BLaER1 treated with 17β-estradiol and CSF1 and Interleukin-3, amounts not matched to agents 10 nM and 100 nM (cell line): ENCODE results near the gene FHOD1.

Experiments used
- H3K27ac ChIP-seq, 11 experiments: shearing (Covaris generic); formaldehyde crosslinking; 2 replicates each; pipeline ENCODE4 v1.8.1; 2022
- H3K27me3 ChIP-seq, 11 experiments: shearing (Covaris generic); formaldehyde crosslinking; 2 replicates each; pipeline ENCODE4 v1.8.1; 2022
- H3K36me3 ChIP-seq, 11 experiments: shearing (Covaris generic); formaldehyde crosslinking; 2 replicates each; pipeline ENCODE4 v1.8.1; 2022
- H3K4me1 ChIP-seq, 10 experiments: shearing (Covaris generic); formaldehyde crosslinking; 2 replicates each; pipeline ENCODE4 v1.8.1; 2022
- H3K4me2 ChIP-seq, 11 experiments: shearing (Covaris generic); formaldehyde crosslinking; 2 replicates each; pipeline ENCODE4 v1.8.1; 2022
- H3K4me3 ChIP-seq, 10 experiments: shearing (Covaris generic); formaldehyde crosslinking; 2 replicates each; pipeline ENCODE4 v1.8.1; 2022
- H3K9ac ChIP-seq, 11 experiments: shearing (Covaris generic); formaldehyde crosslinking; 2 replicates each; pipeline ENCODE4 v1.8.1; 2022
- H3K9me3 ChIP-seq, 11 experiments: shearing (Covaris generic); formaldehyde crosslinking; replicated peaks in 1 of 11; 2 replicates each; pipeline ENCODE4 v1.8.1; 2022
- H4K20me1 ChIP-seq, 11 experiments: shearing (Covaris generic); formaldehyde crosslinking; 2 replicates each; pipeline ENCODE4 v1.8.1; 2022
- Cebpa-rat ChIP-seq, 11 experiments: shearing (Covaris generic); IDR thresholded peaks; 2 replicates each; pipeline ENCODE4 v1.8.1; 2022

Gene FHOD1

DNA sequence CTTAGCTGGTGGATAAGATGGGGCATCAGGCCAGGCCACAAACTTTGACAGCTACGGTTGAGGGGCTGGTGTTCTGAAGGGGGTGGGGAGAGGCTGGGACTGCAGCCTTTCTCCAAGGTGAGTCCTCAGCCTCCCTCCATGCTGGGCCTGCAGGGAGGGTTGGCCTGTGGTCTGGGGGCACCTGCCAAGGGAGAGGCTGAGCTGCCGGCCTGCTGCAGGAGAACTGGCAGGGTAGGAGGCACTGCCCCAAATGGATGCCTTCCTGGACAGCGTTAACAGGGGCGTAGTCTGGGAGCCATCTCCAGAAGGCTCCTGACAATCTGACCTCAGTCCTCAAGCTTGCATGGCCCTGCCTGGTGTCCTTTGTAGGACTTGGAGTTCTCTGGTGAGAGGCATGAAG lies 43.2 kb downstream of the FHOD1 start:
- Histone ChIP-seq H3K9me3 (no peaks in the 10 kb centered on the region), H3K27ac (no peak overlapping the region), H3K4me3 (no peak overlapping the region), H3K36me3 (peaks cover 42 to 78% (median 60%) of the 10 kb centered on the region in 11 experiments), H4K20me1 (peaks cover 0 to 82% (median 14%) of the 10 kb centered on the region in 11 experiments; a peak in 15 of 22 replicates), H3K27me3 (no peaks in the 10 kb centered on the region), H3K4me2 (no peak overlapping the region), H3K9ac (no peak overlapping the region), H3K4me1 (peaks cover 0 to 17% (median 6%) of the 10 kb centered on the region in 10 experiments; a peak in 15 of 20 replicates)
- no peak for TF ChIP-seq Cebpa-rat (IDR thresholded peaks at IDR 0.05)

- H3K4me1 ChIP-seq = peaks cover 10 to 19% (median 12%) of the 10 kb centered on the region in 10 experiments
- no peak overlapping the region for H3K27ac ChIP-seq
- no peaks in the 10 kb centered on the region for H3K27me3 ChIP-seq
- TF ChIP-seq Cebpa-rat (IDR thresholded peaks at IDR 0.05) = no peak
- H3K9ac ChIP-seq = no peak overlapping the region
- H3K4me3 ChIP-seq = no peak overlapping the region
- H3K4me2 ChIP-seq = no peak overlapping the region
- H3K36me3 ChIP-seq = peaks cover 43 to 85% (median 70%) of the 10 kb centered on the region in 11 experiments
- H4K20me1 ChIP-seq = peaks cover 1 to 85% (median 24%) of the 10 kb centered on the region in 11 experiments; a peak in 21 of 22 replicates
- H3K9me3 ChIP-seq = no peaks in the 10 kb centered on the region
Observed at GRCh38 chr16:67202956-67203493, 44.3 kb downstream of the FHOD1 start.

DNA sequence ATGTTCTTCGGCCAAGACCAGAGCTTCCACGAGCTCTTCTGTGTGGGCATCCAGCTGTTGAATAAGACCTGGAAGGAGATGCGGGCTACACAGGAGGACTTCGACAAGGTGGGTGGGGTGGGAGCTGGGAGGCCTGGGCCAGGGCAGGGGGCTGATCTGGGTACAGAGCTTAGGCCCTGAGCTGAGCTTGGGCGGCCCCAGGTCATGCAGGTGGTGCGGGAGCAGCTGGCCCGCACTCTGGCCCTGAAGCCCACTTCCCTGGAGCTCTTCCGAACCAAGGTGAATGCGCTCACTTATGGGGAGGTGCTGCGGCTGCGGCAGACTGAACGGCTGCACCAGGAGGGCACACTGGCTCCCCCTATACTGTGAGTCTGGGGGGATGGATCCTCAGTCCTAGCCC lies 44.9 kb downstream of the FHOD1 start:
- Histone ChIP-seq H4K20me1 (peaks cover 7 to 85% (median 30%) of the 10 kb centered on the region in 11 experiments; a peak in 21 of 22 replicates), H3K27me3 (no peaks in the 10 kb centered on the region), H3K4me3 (no peak overlapping the region), H3K4me1 (peaks cover 16 to 19% (median 17%) of the 10 kb centered on the region in 10 experiments), H3K4me2 (no peak overlapping the region), H3K9me3 (no peaks in the 10 kb centered on the region), H3K9ac (no peak overlapping the region), H3K27ac (no peak overlapping the region), H3K36me3 (peaks cover 49 to 88% (median 76%) of the 10 kb centered on the region in 11 experiments)
- TF ChIP-seq Cebpa-rat (IDR thresholded peaks at IDR 0.05) = no peak

DNA sequence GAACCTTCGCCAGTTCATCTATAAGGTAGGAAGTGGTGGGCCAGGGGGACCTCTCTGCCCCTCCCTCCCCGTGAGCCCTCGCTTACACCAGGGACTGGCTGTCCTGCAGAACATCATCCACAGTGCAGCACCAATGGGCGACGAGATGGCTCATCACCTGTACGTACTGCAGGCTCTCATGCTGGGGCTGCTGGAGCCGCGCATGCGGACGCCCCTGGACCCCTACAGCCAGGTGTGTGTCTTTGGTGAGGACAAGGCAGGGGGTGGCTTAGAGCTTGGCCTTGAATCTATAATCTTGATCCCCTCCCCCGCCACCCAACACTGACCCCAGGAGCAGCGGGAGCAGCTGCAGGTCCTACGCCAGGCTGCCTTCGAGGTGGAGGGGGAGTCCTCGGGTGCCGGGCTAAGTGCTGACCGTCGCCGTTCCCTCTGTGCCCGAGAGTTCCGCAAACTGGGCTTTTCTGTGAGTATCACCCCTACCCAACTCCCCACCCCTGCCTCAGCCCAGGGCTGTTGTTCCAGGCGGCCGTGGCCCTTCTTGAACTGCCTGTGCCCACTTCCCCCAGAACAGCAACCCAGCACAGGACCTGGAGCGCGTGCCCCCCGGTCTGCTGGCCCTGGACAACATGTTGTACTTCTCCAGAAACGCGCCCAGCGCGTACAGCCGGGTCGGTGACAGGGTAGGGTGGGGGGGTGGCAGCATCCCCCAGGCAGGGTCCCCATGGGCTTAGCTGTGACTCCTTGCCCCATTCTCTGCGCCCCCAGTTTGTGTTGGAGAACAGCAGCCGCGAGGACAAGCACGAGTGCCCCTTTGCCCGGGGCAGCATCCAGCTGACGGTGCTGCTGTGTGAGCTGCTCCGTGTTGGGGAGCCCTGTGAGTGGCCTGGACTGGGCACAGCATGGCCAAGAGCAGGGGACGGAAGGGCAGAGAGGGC lies 45.6 kb downstream of the FHOD1 start:
- Histone ChIP-seq H3K36me3 (peaks cover 57 to 92% (median 84%) of the 10 kb centered on the region in 11 experiments), H4K20me1 (peaks cover 15 to 85% (median 38%) of the 10 kb centered on the region in 11 experiments; a peak in 21 of 22 replicates)

GRCh38 chr16:67200491-67200890 lies 46.8 kb downstream of the FHOD1 start:
- Histone ChIP-seq H3K9me3 (no peaks in the 10 kb centered on the region), H3K27me3 (no peaks in the 10 kb centered on the region), H4K20me1 (peaks cover 19 to 85% (median 43%) of the 10 kb centered on the region in 11 experiments; a peak in 21 of 22 replicates), H3K4me3 (no peak overlapping the region), H3K4me1 (peaks cover 20 to 35% (median 29%) of the 10 kb centered on the region in 10 experiments), H3K36me3 (peaks cover 69 to 94% (median 87%) of the 10 kb centered on the region in 11 experiments), H3K4me2 (no peak overlapping the region), H3K9ac (no peak overlapping the region), H3K27ac (no peak overlapping the region)
- TF ChIP-seq Cebpa-rat (IDR thresholded peaks at IDR 0.05) = no peak

More for the DNA sequence above, 45.6 kb downstream of the FHOD1 start:
- H3K4me2 ChIP-seq = no peak overlapping the region
- H3K9ac ChIP-seq = no peak overlapping the region
- no peak overlapping the region for H3K4me3 ChIP-seq
- TF ChIP-seq Cebpa-rat (IDR thresholded peaks at IDR 0.05) = no peak
- no peak overlapping the region for H3K27ac ChIP-seq
- no peaks in the 10 kb centered on the region for H3K27me3 ChIP-seq
- peaks cover 19 to 25% (median 22%) of the 10 kb centered on the region in 10 experiments for H3K4me1 ChIP-seq
- no peaks in the 10 kb centered on the region for H3K9me3 ChIP-seq

DNA sequence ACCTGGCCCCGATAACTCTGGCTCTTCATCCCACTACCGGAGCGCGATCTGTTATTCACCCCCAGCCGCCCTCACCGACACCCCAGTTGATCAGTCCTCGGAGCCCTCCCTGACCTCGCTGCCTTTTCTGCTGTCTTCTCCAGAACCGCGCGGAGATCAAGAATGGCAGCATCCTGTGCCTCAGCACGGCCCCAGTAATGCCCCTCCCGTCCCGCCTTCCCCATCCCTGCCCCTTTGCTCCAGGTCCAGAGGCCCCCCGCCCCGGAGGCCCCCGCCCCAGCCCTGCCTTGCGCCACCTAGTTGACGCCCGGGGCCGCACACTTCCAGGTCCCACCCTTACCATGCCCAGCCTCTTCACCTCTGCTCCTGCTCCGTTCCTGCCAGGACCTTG lies 47.5 kb downstream of the FHOD1 start:
- H3K4me1 ChIP-seq = peaks cover 20 to 40% (median 31%) of the 10 kb centered on the region in 10 experiments
- H3K27ac ChIP-seq = no peak overlapping the region
- H3K27me3 ChIP-seq = no peaks in the 10 kb centered on the region
- peaks cover 76 to 97% (median 91%) of the 10 kb centered on the region in 11 experiments for H3K36me3 ChIP-seq
- H3K4me3 ChIP-seq = no peak overlapping the region
- no peak overlapping the region for H3K9ac ChIP-seq
- TF ChIP-seq Cebpa-rat (IDR thresholded peaks at IDR 0.05) = no peak
- no peaks in the 10 kb centered on the region for H3K9me3 ChIP-seq
- no peak overlapping the region for H3K4me2 ChIP-seq
- peaks cover 23 to 91% (median 49%) of the 10 kb centered on the region in 11 experiments; a peak in 21 of 22 replicates for H4K20me1 ChIP-seq

DNA sequence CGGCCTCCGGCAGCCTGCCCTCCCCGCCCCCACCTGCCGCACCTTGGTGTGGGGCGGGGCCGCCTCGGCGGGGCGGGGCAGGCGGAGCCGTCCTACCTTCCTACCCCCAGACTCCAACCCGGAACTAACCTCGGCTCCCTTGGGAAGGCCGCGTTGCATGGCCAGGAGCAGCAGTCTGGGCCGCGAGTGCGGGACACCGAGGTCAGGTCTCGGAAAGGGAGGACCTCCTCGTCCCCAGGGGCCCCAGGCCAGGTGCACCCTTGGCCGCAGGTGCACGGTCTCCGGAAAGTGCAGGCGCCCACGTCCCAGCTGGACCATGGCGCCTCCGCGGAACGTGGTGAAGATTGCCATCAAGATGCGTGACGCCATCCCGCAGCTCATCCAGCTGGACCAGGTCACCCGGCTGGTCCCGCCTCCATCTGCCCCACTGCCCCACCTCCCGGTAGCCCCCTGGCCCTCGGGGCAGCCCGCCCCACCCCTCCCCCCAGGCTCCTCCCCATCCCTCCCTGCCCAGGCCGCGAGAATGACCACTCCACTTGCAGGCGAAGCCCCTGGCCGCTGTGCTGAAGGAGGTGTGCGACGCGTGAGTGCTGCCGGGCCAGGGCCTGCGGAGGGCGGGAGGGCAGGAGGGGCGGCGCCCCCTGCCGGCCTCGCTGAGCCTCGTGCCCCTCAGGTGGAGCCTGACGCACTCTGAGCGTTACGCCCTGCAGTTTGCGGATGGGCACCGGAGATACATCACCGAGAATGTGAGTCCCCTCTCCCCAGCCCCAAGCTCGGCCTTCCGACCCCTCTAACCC lies 48.1 kb downstream of the FHOD1 start, which contains the start of gene ELMO3:
TSS of gene ELMO3 (plus strand) at position 121 of the 797 bp plus-strand sequence. CDS start at position 317, 196 bp downstream.
- no peaks in the 10 kb centered on the region for H3K27me3 ChIP-seq
- H4K20me1 ChIP-seq = peaks cover 28 to 92% (median 53%) of the 10 kb centered on the region in 11 experiments; a peak in 21 of 22 replicates
- peaks cover 23 to 46% (median 36%) of the 10 kb centered on the region in 10 experiments for H3K4me1 ChIP-seq
- no peaks in the 10 kb centered on the region for H3K9me3 ChIP-seq
- peak within 1 kb of the TSS in 10 of 11 experiments; percentile 11 to 57 (median 49); a peak in 14 of 22 replicates for H3K9ac ChIP-seq
- TF ChIP-seq Cebpa-rat (IDR thresholded peaks at IDR 0.05) = no peak
- H3K4me2 ChIP-seq = peak within 1 kb of the TSS; percentile 18 to 64 (median 44)
- peaks cover 78 to 97% (median 91%) of the 10 kb centered on the region in 11 experiments for H3K36me3 ChIP-seq
- H3K27ac ChIP-seq = peak within 1 kb of the TSS in 5 of 11 experiments; percentile 10 to 25 (median 17); a peak in 4 of 22 replicates
- H3K4me3 ChIP-seq = no peak within 1 kb of the TSS; a peak in 1 of 20 replicates

DNA sequence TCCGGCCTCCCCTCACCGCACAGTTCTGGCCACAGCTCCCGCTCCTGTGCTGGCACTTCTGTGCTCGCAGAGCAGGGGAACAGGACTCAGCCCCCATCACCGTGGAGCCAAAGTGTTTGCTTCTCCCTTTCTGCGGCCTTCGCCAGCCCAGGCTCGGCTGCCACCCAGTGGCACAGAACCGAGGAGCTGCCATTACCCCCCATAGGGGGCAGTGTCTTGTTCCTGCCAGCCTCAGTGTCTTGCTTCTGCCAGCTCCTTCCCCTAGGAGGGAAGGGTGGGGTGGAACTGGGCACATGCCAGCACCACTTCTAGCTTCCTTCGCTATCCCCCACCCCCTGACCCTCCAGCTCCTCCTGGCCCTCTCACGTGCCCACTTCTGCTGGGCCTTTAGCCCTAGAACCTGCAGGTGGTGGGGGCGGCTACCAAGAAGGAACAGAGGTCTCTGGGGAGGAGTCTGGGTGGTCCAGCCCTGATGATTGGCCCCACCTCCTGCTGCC lies 49.0 kb downstream of the FHOD1 start:
- Histone ChIP-seq H4K20me1 (peaks cover 28 to 92% (median 62%) of the 10 kb centered on the region in 11 experiments; a peak in 21 of 22 replicates), H3K27ac (peak overlapping the region in 5 of 11 experiments; percentile 10 to 25 (median 17); a peak in 4 of 22 replicates), H3K4me2 (peak overlapping the region; percentile 18 to 64 (median 44)), H3K4me1 (peaks cover 32 to 56% (median 45%) of the 10 kb centered on the region in 10 experiments), H3K36me3 (peaks cover 73 to 97% (median 90%) of the 10 kb centered on the region in 11 experiments), H3K9me3 (no peaks in the 10 kb centered on the region), H3K9ac (peak overlapping the region in 10 of 11 experiments; percentile 11 to 57 (median 49); a peak in 9 of 22 replicates), H3K4me3 (no peak overlapping the region; a peak in 1 of 20 replicates), H3K27me3 (no peaks in the 10 kb centered on the region)
- no peak for TF ChIP-seq Cebpa-rat (IDR thresholded peaks at IDR 0.05)
